Measurements from ENCODE around the gene FHAD1.

FHAD1 gene

GRCh38 chr1:15380601-15381508, 133.8 kb downstream of the FHAD1 start:
- H3K4me3 ChIP-seq (ENCODE audit: low read depth, low read length): no peak overlapping the region
- no peak for DNase-seq (ENCODE audit: low read depth)
- in situ Hi-C loops (cut with HindIII; ENCODE audit: low sequenced_read_pairs): no loop called here
- TF ChIP-seq, protein P1, sequence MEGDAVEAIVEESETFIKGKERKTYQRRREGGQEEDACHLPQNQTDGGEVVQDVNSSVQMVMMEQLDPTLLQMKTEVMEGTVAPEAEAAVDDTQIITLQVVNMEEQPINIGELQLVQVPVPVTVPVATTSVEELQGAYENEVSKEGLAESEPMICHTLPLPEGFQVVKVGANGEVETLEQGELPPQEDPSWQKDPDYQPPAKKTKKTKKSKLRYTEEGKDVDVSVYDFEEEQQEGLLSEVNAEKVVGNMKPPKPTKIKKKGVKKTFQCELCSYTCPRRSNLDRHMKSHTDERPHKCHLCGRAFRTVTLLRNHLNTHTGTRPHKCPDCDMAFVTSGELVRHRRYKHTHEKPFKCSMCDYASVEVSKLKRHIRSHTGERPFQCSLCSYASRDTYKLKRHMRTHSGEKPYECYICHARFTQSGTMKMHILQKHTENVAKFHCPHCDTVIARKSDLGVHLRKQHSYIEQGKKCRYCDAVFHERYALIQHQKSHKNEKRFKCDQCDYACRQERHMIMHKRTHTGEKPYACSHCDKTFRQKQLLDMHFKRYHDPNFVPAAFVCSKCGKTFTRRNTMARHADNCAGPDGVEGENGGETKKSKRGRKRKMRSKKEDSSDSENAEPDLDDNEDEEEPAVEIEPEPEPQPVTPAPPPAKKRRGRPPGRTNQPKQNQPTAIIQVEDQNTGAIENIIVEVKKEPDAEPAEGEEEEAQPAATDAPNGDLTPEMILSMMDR (IDR thresholded peaks at IDR 0.05; ENCODE audit: low read depth, low read length, missing control alignments): no peak

GRCh38 chr1:15381805-15382204, 134.8 kb downstream of the FHAD1 start:
- in situ Hi-C loops (cut with HindIII; ENCODE audit: low sequenced_read_pairs): no loop called here
- no peak for DNase-seq (ENCODE audit: low read depth)
- TF ChIP-seq, protein P1 (IDR thresholded peaks at IDR 0.05; ENCODE audit: low read depth, low read length, missing control alignments): no peak
- H3K4me3 ChIP-seq (ENCODE audit: low read depth, low read length): no peak overlapping the region

- TF ChIP-seq, protein P1 (IDR thresholded peaks at IDR 0.05; ENCODE audit: low read depth, low read length, missing control alignments): no peak
- no peak overlapping the region for H3K4me3 ChIP-seq (ENCODE audit: low read depth, low read length)
- DNase-seq (ENCODE audit: low read depth): no peak
- in situ Hi-C loops (cut with HindIII; ENCODE audit: low sequenced_read_pairs): no loop called here
Observed at GRCh38 chr1:15382601-15383518, 135.8 kb downstream of the FHAD1 start.

GRCh38 chr1:15383810-15384209, 136.8 kb downstream of the FHAD1 start:
- H3K4me3 ChIP-seq (ENCODE audit: low read depth, low read length): no peak overlapping the region
- in situ Hi-C loops (cut with HindIII; ENCODE audit: low sequenced_read_pairs): no loop called here
- no peak for DNase-seq (ENCODE audit: low read depth)
- TF ChIP-seq, protein P1 (IDR thresholded peaks at IDR 0.05; ENCODE audit: low read depth, low read length, missing control alignments): no peak

DNA sequence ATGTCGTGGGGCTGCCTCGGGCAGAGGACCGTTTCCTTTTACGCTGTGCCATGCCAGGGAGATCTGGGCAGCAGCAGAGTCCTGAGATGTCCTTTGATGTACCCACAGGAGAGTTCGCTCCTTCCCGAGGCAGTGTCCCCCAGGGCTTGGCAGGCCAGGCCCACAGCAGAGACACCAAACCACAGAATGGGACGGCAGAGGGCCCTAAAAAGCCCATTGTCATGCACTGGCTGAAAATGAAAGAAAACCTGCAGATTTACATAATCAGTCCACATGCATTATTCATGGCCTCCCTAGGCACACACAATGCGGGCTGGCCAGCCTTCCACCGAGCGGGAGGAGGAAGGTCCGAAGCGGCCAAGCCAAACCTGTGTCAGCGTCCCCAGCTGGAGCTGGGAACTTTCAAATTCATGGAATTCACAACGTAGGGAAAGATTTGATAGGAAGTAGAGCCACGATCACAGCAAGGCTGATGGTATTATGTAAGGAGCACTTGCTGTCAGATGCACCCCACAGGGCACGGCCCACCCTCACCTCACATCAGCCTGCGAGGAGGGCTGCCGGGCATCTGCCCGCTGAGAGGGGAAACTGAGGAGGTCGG, 137.4 kb downstream of the FHAD1 start:
- TF ChIP-seq, protein P1 (IDR thresholded peaks at IDR 0.05; ENCODE audit: low read depth, low read length, missing control alignments): no peak
- in situ Hi-C loops (cut with HindIII; ENCODE audit: low sequenced_read_pairs): no loop called here
- peak; percentile 78 for DNase-seq (ENCODE audit: low read depth)
- peak overlapping the region; percentile 14 for H3K4me3 ChIP-seq (ENCODE audit: low read depth, low read length)

GRCh38 chr1:15385420-15385819, 138.4 kb downstream of the FHAD1 start:
- DNase-seq (ENCODE audit: low read depth): no peak
- TF ChIP-seq, protein P1 (IDR thresholded peaks at IDR 0.05; ENCODE audit: low read depth, low read length, missing control alignments): no peak
- in situ Hi-C loops (cut with HindIII; ENCODE audit: low sequenced_read_pairs): no loop called here
- H3K4me3 ChIP-seq (ENCODE audit: low read depth, low read length): no peak overlapping the region
